ENCODE measurements around the gene UBASH3A.

The UBASH3A gene

GRCh38 chr21:42447182-42447581 lies 43.5 kb downstream of the UBASH3A start:
- H3K4me2 ChIP-seq (ENCODE audit: insufficient read depth, low read length) = no peak overlapping the region
- H3K9me3 ChIP-seq (ENCODE audit: insufficient read depth, low read length, severe bottlenecking) = no peaks in the 10 kb centered on the region
- H4K20me1 ChIP-seq (ENCODE audit: insufficient read depth, low read length) = no peaks in the 10 kb centered on the region
- H3K36me3 ChIP-seq (ENCODE audit: insufficient read depth, low read length) = peaks cover 59% of the 10 kb centered on the region
- peaks cover 28% of the 10 kb centered on the region for H3K4me1 ChIP-seq (ENCODE audit: insufficient read depth, low read length)
- no peak overlapping the region for H3K4me3 ChIP-seq (ENCODE audit: low read depth in 1 of 2, low read length in 2 of 2)
- H3K27ac ChIP-seq (ENCODE audit: low read length) = peak overlapping the region; percentile 52; the same call in 1 of the 2 replicates
- no peak for DNase-seq
- H3K27me3 ChIP-seq (ENCODE audit: insufficient read depth, low read length, poor library complexity) = no peaks in the 10 kb centered on the region
- H3K9ac ChIP-seq (ENCODE audit: low read depth, low read length) = no peak overlapping the region
- no peaks in the 10 kb centered on the region for H3K79me2 ChIP-seq (ENCODE audit: insufficient read depth, low read length)
- ATAC-seq (ENCODE audit: insufficient read depth, low read depth) = no peak
- no peak overlapping the region for H2AFZ ChIP-seq (ENCODE audit: low read depth, low read length)
- TF ChIP-seq, protein P1, sequence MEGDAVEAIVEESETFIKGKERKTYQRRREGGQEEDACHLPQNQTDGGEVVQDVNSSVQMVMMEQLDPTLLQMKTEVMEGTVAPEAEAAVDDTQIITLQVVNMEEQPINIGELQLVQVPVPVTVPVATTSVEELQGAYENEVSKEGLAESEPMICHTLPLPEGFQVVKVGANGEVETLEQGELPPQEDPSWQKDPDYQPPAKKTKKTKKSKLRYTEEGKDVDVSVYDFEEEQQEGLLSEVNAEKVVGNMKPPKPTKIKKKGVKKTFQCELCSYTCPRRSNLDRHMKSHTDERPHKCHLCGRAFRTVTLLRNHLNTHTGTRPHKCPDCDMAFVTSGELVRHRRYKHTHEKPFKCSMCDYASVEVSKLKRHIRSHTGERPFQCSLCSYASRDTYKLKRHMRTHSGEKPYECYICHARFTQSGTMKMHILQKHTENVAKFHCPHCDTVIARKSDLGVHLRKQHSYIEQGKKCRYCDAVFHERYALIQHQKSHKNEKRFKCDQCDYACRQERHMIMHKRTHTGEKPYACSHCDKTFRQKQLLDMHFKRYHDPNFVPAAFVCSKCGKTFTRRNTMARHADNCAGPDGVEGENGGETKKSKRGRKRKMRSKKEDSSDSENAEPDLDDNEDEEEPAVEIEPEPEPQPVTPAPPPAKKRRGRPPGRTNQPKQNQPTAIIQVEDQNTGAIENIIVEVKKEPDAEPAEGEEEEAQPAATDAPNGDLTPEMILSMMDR (IDR thresholded peaks at IDR 0.05; ENCODE audit: borderline replicate concordance, extremely low read depth, low read length, poor library complexity, severe bottlenecking) = no peak
- TF ChIP-seq EZH2 (IDR thresholded peaks at IDR 0.05; ENCODE audit: borderline replicate concordance, low read depth, low read length, severe bottlenecking) = no peak

DNA sequence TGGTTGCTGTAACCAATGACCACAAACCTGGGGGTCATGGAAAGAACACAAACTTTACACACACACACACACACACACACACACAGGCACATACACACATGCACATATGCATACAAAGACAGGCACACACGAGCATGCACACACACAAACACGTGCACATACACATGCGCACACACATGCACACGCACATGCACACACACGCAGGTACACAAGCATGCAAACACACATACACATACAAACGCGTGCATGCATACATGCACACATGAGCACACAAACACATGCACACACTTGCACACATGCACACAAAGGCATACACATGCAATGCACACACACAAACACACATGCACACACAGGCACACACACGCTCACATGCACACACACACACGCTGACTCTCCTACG lies 44.0 kb downstream of the UBASH3A start:
- no peak overlapping the region for H3K9ac ChIP-seq (ENCODE audit: low read depth, low read length)
- no peaks in the 10 kb centered on the region for H3K9me3 ChIP-seq (ENCODE audit: insufficient read depth, low read length, severe bottlenecking)
- no peak overlapping the region for H3K4me2 ChIP-seq (ENCODE audit: insufficient read depth, low read length)
- H3K27ac ChIP-seq (ENCODE audit: low read length) = peak overlapping the region; percentile 76; the same call in 1 of the 2 replicates
- DNase-seq (no peak), ATAC-seq (ENCODE audit: insufficient read depth, low read depth) (no peak)
- H3K4me1 ChIP-seq (ENCODE audit: insufficient read depth, low read length) = peaks cover 33% of the 10 kb centered on the region
- no peaks in the 10 kb centered on the region for H4K20me1 ChIP-seq (ENCODE audit: insufficient read depth, low read length)
- H2AFZ ChIP-seq (ENCODE audit: low read depth, low read length) = no peak overlapping the region
- H3K79me2 ChIP-seq (ENCODE audit: insufficient read depth, low read length) = no peaks in the 10 kb centered on the region
- H3K36me3 ChIP-seq (ENCODE audit: insufficient read depth, low read length) = peaks cover 53% of the 10 kb centered on the region
- no peak overlapping the region for H3K4me3 ChIP-seq (ENCODE audit: low read depth in 1 of 2, low read length in 2 of 2)
- no peaks in the 10 kb centered on the region for H3K27me3 ChIP-seq (ENCODE audit: insufficient read depth, low read length, poor library complexity)
- TF ChIP-seq EZH2 (IDR thresholded peaks at IDR 0.05; ENCODE audit: borderline replicate concordance, low read depth, low read length, severe bottlenecking) = no peak
- TF ChIP-seq, protein P1 (IDR thresholded peaks at IDR 0.05; ENCODE audit: borderline replicate concordance, extremely low read depth, low read length, poor library complexity, severe bottlenecking) = no peak

- Histone ChIP-seq H3K27me3 (ENCODE audit: insufficient read depth, low read length, poor library complexity) (no peaks in the 10 kb centered on the region), H2AFZ (ENCODE audit: low read depth, low read length) (no peak overlapping the region), H3K36me3 (ENCODE audit: insufficient read depth, low read length) (peaks cover 44% of the 10 kb centered on the region), H3K4me2 (ENCODE audit: insufficient read depth, low read length) (no peak overlapping the region), H3K4me3 (ENCODE audit: low read depth in 1 of 2, low read length in 2 of 2) (no peak overlapping the region), H3K9me3 (ENCODE audit: insufficient read depth, low read length, severe bottlenecking) (no peaks in the 10 kb centered on the region), H3K4me1 (ENCODE audit: insufficient read depth, low read length) (peaks cover 43% of the 10 kb centered on the region), H4K20me1 (ENCODE audit: insufficient read depth, low read length) (no peaks in the 10 kb centered on the region), H3K9ac (ENCODE audit: low read depth, low read length) (no peak overlapping the region; the same call in 1 of the 2 replicates), H3K27ac (ENCODE audit: low read length) (peak overlapping the region; percentile 76), H3K79me2 (ENCODE audit: insufficient read depth, low read length) (no peaks in the 10 kb centered on the region)
- ATAC-seq (ENCODE audit: insufficient read depth, low read depth) (peak; percentile 70), DNase-seq (peak; percentile 71)
- no peak for TF ChIP-seq EZH2 (IDR thresholded peaks at IDR 0.05; ENCODE audit: borderline replicate concordance, low read depth, low read length, severe bottlenecking)
- TF ChIP-seq, protein P1 (IDR thresholded peaks at IDR 0.05; ENCODE audit: borderline replicate concordance, extremely low read depth, low read length, poor library complexity, severe bottlenecking) = no peak
Measured at GRCh38 chr21:42448686-42449085, 45.0 kb downstream of the UBASH3A start.

DNA sequence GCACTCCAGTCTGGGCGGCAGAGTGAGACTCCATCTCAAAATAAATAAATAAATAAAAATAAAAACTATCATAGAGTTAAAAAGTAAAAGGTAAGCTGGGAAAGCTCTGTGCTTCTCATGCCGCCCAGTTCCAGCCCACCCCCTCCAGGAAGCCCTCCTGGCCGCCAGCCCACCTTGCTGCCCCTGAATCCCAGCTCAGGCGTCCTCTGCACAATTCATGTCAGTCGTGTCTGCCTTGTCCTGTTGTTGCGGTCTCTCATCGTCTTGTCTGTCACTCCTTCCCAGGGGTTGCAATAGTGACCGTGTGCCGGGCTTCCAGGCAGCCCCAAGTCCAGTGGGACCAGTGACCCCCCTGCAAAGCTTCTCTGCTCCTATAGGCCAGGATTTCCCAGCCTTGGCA lies 48.2 kb downstream of the UBASH3A start:
- H4K20me1 ChIP-seq (ENCODE audit: insufficient read depth, low read length) = no peaks in the 10 kb centered on the region
- no peak overlapping the region for H3K4me3 ChIP-seq (ENCODE audit: low read depth in 1 of 2, low read length in 2 of 2)
- no peak for DNase-seq
- H3K27ac ChIP-seq (ENCODE audit: low read length) = peak overlapping the region; percentile 76; the same call in 1 of the 2 replicates
- H3K9ac ChIP-seq (ENCODE audit: low read depth, low read length) = no peak overlapping the region
- TF ChIP-seq, protein P1 (IDR thresholded peaks at IDR 0.05; ENCODE audit: borderline replicate concordance, extremely low read depth, low read length, poor library complexity, severe bottlenecking) = no peak
- no peak for TF ChIP-seq EZH2 (IDR thresholded peaks at IDR 0.05; ENCODE audit: borderline replicate concordance, low read depth, low read length, severe bottlenecking)
- no peak for ATAC-seq (ENCODE audit: insufficient read depth, low read depth)
- H3K4me1 ChIP-seq (ENCODE audit: insufficient read depth, low read length) = peaks cover 56% of the 10 kb centered on the region
- H3K36me3 ChIP-seq (ENCODE audit: insufficient read depth, low read length) = peaks cover 11% of the 10 kb centered on the region
- no peak overlapping the region for H2AFZ ChIP-seq (ENCODE audit: low read depth, low read length)
- H3K27me3 ChIP-seq (ENCODE audit: insufficient read depth, low read length, poor library complexity) = no peaks in the 10 kb centered on the region
- H3K79me2 ChIP-seq (ENCODE audit: insufficient read depth, low read length) = no peaks in the 10 kb centered on the region
- no peak overlapping the region for H3K4me2 ChIP-seq (ENCODE audit: insufficient read depth, low read length)
- no peaks in the 10 kb centered on the region for H3K9me3 ChIP-seq (ENCODE audit: insufficient read depth, low read length, severe bottlenecking)
